Measurements from ENCODE around the gene D2HGDH.

DNA sequence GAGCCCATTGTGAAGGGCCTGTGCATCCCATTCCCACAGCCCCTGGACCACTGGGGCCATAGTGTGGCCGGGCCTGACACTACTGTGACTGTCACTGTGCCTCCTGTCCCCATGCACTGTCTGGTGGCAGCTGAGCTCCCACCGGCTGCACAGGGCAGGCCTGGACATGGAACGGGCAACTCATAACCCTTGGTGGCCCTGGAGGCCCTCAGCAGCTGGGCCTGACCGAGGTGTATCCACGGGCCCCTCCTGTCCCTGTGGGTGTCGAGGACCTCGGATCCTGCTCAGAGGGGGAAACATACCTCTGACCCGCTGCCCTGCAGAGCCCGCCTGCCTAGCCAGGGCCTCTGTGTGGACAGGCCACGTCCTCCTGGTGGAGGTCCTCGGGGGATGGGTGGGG, 34.4 kb downstream of the D2HGDH start:
- TF ChIP-seq, protein P1, sequence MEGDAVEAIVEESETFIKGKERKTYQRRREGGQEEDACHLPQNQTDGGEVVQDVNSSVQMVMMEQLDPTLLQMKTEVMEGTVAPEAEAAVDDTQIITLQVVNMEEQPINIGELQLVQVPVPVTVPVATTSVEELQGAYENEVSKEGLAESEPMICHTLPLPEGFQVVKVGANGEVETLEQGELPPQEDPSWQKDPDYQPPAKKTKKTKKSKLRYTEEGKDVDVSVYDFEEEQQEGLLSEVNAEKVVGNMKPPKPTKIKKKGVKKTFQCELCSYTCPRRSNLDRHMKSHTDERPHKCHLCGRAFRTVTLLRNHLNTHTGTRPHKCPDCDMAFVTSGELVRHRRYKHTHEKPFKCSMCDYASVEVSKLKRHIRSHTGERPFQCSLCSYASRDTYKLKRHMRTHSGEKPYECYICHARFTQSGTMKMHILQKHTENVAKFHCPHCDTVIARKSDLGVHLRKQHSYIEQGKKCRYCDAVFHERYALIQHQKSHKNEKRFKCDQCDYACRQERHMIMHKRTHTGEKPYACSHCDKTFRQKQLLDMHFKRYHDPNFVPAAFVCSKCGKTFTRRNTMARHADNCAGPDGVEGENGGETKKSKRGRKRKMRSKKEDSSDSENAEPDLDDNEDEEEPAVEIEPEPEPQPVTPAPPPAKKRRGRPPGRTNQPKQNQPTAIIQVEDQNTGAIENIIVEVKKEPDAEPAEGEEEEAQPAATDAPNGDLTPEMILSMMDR (IDR thresholded peaks at IDR 0.05; ENCODE audit: borderline replicate concordance, extremely low read depth, low read length, poor library complexity, severe bottlenecking) = no peak
- no peak for TF ChIP-seq EZH2 (IDR thresholded peaks at IDR 0.05; ENCODE audit: borderline replicate concordance, low read depth, low read length, severe bottlenecking)
